H54 (cell line): ENCODE measurements around the gene DCC.

Experiments
- DNase-seq: peaks from one replicate; pipeline ENCODE4 v3.0.0; 2011; ENCODE audit warnings: low spot score, mixed read lengths; ENCODE audit not compliant: insufficient read length
- FAIRE-seq: peaks from 3 replicates; lab custom pipeline; 2011; peaks lifted over from hg19 to GRCh38; lab: Jason Lieb, UNC
- POLR2A ChIP-seq: IDR thresholded peaks from 2 replicates; pipeline ENCODE4 v1.6.1; 2011; ENCODE audit warnings: low read depth, mild to moderate bottlenecking, low read length

The DCC gene

DNA sequence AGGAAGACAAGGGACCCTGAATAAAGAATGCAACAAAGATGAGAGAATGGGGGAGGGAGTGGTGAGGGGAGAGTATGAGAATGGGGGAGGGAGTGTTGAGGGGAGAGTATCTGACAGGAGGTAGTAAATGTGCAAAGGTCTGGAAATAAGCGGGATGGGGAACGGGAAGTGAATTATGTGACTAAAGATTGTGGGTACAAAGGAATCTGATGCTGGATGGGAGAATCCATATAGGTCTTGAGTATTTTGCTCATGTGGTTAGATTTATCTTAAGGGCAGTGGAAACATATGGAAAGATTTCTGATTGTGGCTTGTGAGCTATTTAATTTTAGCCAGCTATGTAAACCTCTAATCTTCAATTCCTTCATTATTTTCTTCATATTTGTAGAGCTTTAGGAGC is 593.4 kb downstream of the DCC start:
- FAIRE-seq (no peak), DNase-seq (no peak)
- TF ChIP-seq POLR2A, result no peak

- DNase-seq, result no peak
- TF ChIP-seq POLR2A, result no peak
- no peak for FAIRE-seq
These were observed 596.9 kb downstream of the DCC start for GRCh38 chr18:52936931-52937330.

GRCh38 chr18:52937840-52938239 is 597.8 kb downstream of the DCC start:
- FAIRE-seq (no peak), DNase-seq (no peak)
- no peak for TF ChIP-seq POLR2A

DNA sequence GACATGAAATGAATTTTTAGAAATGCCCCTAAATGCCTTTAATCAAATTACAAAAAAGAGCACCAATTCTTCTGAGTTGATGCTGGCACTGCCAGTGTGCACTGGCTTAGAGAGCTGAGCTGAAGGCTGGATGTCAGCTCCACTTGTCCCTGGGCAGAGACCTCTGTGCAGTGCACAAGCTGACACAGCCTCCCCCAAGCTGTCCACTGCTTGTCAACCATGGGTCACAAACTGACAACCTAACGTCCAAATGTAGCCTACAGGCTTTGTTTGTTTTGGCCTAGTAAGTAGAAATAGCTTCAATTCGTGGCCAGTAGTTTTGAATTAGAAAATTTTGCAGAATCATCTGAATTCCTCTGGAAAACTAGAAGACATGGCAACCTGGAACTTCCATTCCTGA is 605.6 kb downstream of the DCC start:
- TF ChIP-seq POLR2A, result no peak
- FAIRE-seq (no peak), DNase-seq (no peak)

GRCh38 chr18:52948868-52949444 is 609.0 kb downstream of the DCC start:
- no peak for TF ChIP-seq POLR2A
- DNase-seq (no peak), FAIRE-seq (no peak)

- no peak for TF ChIP-seq POLR2A
- FAIRE-seq, result no peak
- DNase-seq, result no peak
These were observed 610.2 kb downstream of the DCC start for GRCh38 chr18:52950155-52950554.

GRCh38 chr18:52953387-52953786 is 613.4 kb downstream of the DCC start:
- no peak for DNase-seq
- TF ChIP-seq POLR2A, result no peak

DNA sequence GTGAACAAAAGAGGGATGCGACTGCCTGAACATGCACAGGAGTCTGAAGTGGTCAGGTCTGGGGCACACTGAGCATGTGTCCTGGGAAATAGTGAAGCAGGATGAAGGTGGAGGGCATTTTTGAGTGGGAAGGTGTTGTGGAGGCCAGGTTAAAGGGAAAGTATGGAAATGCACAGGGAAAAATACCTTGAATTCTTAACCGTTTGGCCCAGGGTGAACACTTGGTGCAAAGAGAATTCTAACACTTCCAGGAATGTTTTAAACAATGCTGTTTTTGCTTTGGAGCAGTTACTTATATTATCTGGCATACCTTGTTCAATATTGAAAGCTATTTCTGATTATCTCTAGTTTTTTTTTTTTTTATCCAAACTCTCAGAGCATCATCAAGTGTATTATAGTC is 623.5 kb downstream of the DCC start:
- no peak for FAIRE-seq
- TF ChIP-seq POLR2A, result no peak

More at GRCh38 chr18:52953387-52953786, 613.4 kb downstream of the DCC start:
- no peak for FAIRE-seq

GRCh38 chr18:52970686-52971085 is 630.7 kb downstream of the DCC start:
- DNase-seq (no peak), FAIRE-seq (no peak)
- no peak for TF ChIP-seq POLR2A

More for the DNA sequence above, 623.5 kb downstream of the DCC start:
- no peak for DNase-seq

GRCh38 chr18:52971097-52971496 is 631.1 kb downstream of the DCC start:
- TF ChIP-seq POLR2A, result no peak
- FAIRE-seq, result no peak

DNA sequence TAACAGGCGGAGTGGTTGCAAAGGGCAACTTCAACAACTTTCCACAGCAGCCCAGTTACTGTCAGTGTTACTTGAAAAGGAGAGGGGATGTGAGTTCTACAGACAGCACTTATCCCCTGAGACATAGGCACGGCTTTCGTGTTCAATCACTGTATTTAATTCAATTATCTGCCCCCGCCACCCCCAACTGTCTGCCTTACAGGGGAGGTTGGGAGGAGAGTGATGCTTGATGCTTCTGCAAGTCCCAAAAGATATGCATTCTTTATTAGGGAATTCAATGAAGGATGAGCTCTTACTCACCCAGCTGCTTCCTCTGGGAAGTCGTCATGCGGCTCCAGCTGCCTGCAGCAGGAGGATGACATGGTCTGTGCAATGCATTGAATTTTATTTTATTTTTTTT is 639.9 kb downstream of the DCC start:
- TF ChIP-seq POLR2A, result no peak
- no peak for FAIRE-seq
- DNase-seq, result no peak

More at GRCh38 chr18:52971097-52971496, 631.1 kb downstream of the DCC start:
- DNase-seq, result no peak

DNA sequence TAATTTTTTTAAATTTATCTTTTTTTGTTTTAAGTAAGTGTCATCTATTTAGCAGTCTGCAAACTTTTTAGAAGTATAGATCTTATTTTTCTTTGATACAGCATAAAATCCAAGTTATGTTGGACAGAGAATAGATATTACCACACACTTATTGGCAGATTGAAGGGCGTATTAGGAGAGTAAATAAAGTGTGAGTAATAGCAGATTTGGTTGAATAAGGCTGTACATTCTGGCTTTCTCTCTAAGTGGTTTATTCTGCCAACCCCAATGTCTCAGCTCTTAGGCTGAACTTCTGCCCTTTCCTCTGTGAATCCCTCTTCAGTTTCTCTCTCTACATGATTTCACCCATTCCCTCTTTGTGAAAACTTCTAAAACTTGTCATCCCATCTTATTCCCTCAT is 651.2 kb downstream of the DCC start:
- FAIRE-seq (no peak), DNase-seq (no peak)
- no peak for TF ChIP-seq POLR2A

GRCh38 chr18:52992041-52992440 is 652.0 kb downstream of the DCC start:
- no peak for TF ChIP-seq POLR2A
- DNase-seq, result no peak
- no peak for FAIRE-seq

DNA sequence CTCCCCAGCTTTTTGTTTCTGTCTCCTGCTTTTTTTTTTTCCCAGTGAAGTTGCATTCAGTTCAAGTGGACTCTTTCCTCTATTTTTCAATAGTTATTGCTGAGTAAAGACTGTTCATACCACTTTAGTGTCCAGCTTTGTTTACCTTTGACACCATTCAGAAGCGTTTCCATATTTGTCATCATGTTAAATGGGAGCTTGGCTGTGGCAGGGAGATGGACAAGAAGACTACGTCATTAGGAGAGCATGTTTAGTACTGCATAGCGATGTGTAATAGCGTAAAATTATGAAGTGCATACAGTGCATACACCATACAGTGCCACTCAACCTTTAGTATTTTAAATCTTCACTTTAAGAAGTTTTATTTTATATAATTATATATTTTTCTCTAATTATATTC is 655.9 kb downstream of the DCC start:
- DNase-seq, result no peak
- no peak for TF ChIP-seq POLR2A
- FAIRE-seq, result no peak

- DNase-seq (no peak), FAIRE-seq (no peak)
- no peak for TF ChIP-seq POLR2A
These were observed 659.6 kb downstream of the DCC start for GRCh38 chr18:52999633-53000032.
